H1 (cell line): ENCODE data around the gene AGBL4. TPM values are rescaled to one million over a fixed set of nuclear protein-coding genes. Genes with fewer than 3 reads are reported as not detected.

ENCODE experiments used
- MAFK ChIP-seq: IDR thresholded peaks from 2 replicates; pipeline ENCODE4 v1.6.1; 2012; ENCODE audit warnings: low read depth, mild to moderate bottlenecking, improper control_type of control experiment, low read length
- polyA plus RNA-seq, 7 experiments: library from polyadenylated mRNA; depleted of rRNA in 3 of 7; stranded (reverse) in 5 of 7; unstranded in 2 of 7; fragments of >200 nt in 5 of 7; fragments of 200-250 nt in 2 of 7; gene quantifications; 1 replicate in 5 of 7; 2 replicates in 1 of 7; 4 replicates in 1 of 7; pipeline versions ENCODE4 v1.2.1 to v1.2.3, GENCODE V29; 2011 to 2013; ENCODE audit warnings: missing spikeins in 2 of 7, mixed read lengths in 2 of 7
- total RNA-seq: library from RNA; stranded (reverse); fragmentation: NEBNext Ultra II Directional; extraction: Animal tissue kit (Norgen Biotek cat#: 25700); gene quantifications from 2 replicates; pipeline ENCODE4 v1.2.1, GENCODE V29; 2021

Gene AGBL4
- total and polyA plus RNA-seq, 2 of the 8 experiments (the other 6 are each of a cell fraction or from before 2014, with no cell fraction given): 0.41 to 0.45 TPM

DNA sequence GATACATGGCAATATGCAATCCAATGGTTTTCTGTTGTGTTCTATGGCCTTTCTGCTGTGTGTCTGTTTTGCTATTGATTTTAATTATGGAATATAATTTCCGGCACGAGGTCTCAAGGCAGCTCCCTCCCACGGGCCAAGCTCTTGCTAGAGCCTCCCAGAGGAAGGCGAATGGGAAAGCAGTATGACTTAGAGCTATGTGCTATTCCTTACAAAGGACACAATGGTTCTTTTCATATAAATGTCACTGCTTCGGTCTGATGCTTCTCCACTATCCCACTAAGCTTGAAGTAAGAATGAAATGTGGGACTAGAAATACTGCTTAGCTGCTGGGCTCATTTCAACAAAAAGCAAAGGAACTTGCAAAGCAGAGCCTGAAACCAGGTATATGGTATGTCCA lies 924.9 kb downstream of the AGBL4 start (continued):
- TF ChIP-seq MAFK: no peak
